BJ (cell line): ENCODE measurements around the gene EXOG. TPM values are rescaled to one million over a fixed set of nuclear protein-coding genes. Genes with fewer than 3 reads are reported as not detected.

Source experiments
- CTCF ChIA-PET: fragments of 350-600 bp; formaldehyde crosslinking; extraction: SDS; loops from one replicate; lab custom pipeline; 2021; ENCODE audit warnings: antibody characterized with exemption, inconsistent platforms; lab: Yijun Ruan, JAX
- POLR2A ChIA-PET: fragments of 300-600 bp; sonication (Branson Sonifier 250); formaldehyde crosslinking; extraction: SDS; loops from one replicate; lab custom pipeline; 2021; ENCODE audit warnings: antibody characterized with exemption; lab: Charles Lee
- DNase-seq: peaks from one replicate; pipeline ENCODE4 v3.0.0-alpha.2; 2011; ENCODE audit warnings: low read depth
- H3K27me3 ChIP-seq: 2 replicates; pipeline ENCODE4 v1.6.0; 2011; ENCODE audit warnings: low read length; ENCODE audit not compliant: control insufficient read depth, insufficient read depth
- H3K36me3 ChIP-seq: 2 replicates; pipeline ENCODE4 v1.5.1; 2011; ENCODE audit warnings: low read length; ENCODE audit not compliant: control insufficient read depth, insufficient read depth
- H3K4me3 ChIP-seq: 2 replicates; pipeline ENCODE4 v1.5.1; 2011; ENCODE audit warnings: low read depth, mild to moderate bottlenecking, control low read depth, low read length
- CTCF ChIP-seq: IDR thresholded peaks from 2 replicates; pipeline ENCODE4 v1.5.1; 2011; ENCODE audit warnings: low read depth, mild to moderate bottlenecking, control low read depth, inconsistent platforms, low read length, moderate library complexity; ENCODE audit not compliant: insufficient read depth
- polyA plus RNA-seq: library from polyadenylated mRNA; depleted of rRNA; stranded (reverse); fragments of >200 nt; gene quantifications from 2 replicates; pipeline ENCODE4 v1.2.3, GENCODE V29; 2011

The EXOG gene
- polyA plus RNA-seq, 1 experiment = 7.5 TPM

DNA sequence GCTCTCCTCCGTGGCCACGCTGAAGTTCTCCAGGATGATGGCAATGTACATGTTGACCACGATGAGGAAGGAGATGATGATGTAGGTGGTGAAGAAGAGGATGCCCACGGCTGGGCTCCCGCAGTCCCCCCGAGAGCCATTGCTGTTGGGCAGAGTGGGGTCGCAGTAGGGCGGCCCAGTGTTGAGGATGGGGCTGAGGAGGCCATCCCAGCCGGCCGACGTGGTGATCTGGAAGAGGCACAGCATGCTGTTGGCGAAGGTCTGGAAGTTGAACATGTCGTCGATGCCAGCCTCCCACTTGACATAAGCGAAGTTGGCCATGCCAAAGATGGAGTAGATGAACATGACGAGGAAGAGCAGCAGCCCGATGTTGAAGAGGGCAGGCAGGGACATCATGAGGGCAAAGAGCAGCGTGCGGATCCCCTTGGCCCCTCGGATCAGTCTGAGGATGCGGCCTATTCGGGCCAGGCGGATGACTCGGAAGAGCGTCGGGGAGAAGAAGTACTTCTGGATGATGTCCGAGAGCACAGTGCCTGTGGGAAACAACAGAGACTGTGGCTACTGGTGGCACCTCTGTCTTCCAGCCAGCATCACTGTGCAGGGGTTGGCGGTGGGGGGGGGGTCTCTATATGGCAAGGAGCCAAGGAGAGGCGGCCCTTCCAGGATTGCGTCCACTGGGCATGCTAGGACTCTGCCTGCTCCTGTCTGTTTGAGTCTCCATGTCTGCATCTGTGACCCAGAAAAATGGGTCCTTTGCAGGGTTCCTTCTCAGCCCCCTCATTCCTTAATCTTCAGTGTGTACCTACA lies 55.1 kb downstream of the EXOG start:
- ChIA-PET POLR2A (no interaction called here), CTCF (no interaction called here)
- no peak for TF ChIP-seq CTCF

GRCh38 chr3:38552364-38552763 lies 56.2 kb downstream of the EXOG start:
- ChIA-PET POLR2A (no interaction called here), CTCF (no interaction called here)
- peaks cover 1% of the 10 kb centered on the region for H3K27me3 ChIP-seq
- no peak for TF ChIP-seq CTCF
- no peaks in the 10 kb centered on the region for H3K36me3 ChIP-seq
- DNase-seq = no peak
- no peak overlapping the region for H3K4me3 ChIP-seq

More for the DNA sequence above, 55.1 kb downstream of the EXOG start:
- peaks cover 1% of the 10 kb centered on the region; the same call in 1 of the 2 replicates for H3K27me3 ChIP-seq
- no peaks in the 10 kb centered on the region for H3K36me3 ChIP-seq
- H3K4me3 ChIP-seq = no peak overlapping the region
- DNase-seq = no peak

DNA sequence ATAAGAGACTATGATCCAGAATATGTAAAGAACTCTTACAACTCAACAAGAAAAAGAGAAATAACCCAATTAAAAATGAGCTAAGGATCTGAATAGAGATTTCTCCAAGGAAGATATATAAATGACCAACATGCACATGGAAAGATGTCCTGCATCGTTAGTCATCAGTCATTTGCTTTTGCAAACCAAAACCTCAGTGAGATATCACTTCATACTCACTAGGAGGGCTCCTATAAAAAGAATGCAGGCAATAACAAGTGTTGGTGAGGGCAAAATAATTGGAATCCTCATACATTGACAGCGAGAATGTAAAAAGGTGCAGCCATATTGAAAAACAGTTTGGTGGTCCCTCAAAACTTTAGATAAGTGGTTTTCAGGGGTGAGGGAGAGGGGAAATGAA lies 56.9 kb downstream of the EXOG start:
- CTCF ChIA-PET = interaction anchor here (1.1 kb wide), 1 partner anchor 32 kb away, joined by 5 read pairs; no protein-coding TSS in a partner anchor
- H3K36me3 ChIP-seq = no peaks in the 10 kb centered on the region
- POLR2A ChIA-PET = no interaction called here

GRCh38 chr3:38554127-38554827 lies 58.1 kb downstream of the EXOG start:
- ChIA-PET CTCF (interaction anchor here (1.1 to 1.5 kb wide), 2 partner anchors 33 to 97 kb away, joined by 3 to 5 read pairs; no protein-coding TSS in a partner anchor), POLR2A (no interaction called here)
- H3K36me3 ChIP-seq = no peaks in the 10 kb centered on the region

More for the DNA sequence above, 56.9 kb downstream of the EXOG start:
- no peak overlapping the region for H3K4me3 ChIP-seq
- H3K27me3 ChIP-seq = peaks cover under 1% of the 10 kb centered on the region
- no peak for DNase-seq
- TF ChIP-seq CTCF = no peak

More at GRCh38 chr3:38554127-38554827, 58.1 kb downstream of the EXOG start:
- no peak overlapping the region for H3K4me3 ChIP-seq
- H3K27me3 ChIP-seq = no peaks in the 10 kb centered on the region; the same call in 1 of the 2 replicates
- no peak for DNase-seq
- TF ChIP-seq CTCF = no peak
